IPS-18a (cell line): ENCODE results near the gene MBNL1.

ENCODE experiments used
- H3K27ac ChIP-seq: one replicate; pipeline ENCODE4 v1.5.1; 2013; ENCODE audit warnings: low read length
- H3K27me3 ChIP-seq: one replicate; pipeline ENCODE4 v1.6.1; 2013; ENCODE audit warnings: mild to moderate bottlenecking, low read length; ENCODE audit not compliant: control insufficient read depth, insufficient read depth
- H3K36me3 ChIP-seq: one replicate; pipeline ENCODE4 v1.6.1; 2013; ENCODE audit warnings: low read depth, low read length; ENCODE audit not compliant: control insufficient read depth
- H3K4me1 ChIP-seq: one replicate; pipeline ENCODE4 v1.6.1; 2013; ENCODE audit warnings: low read depth, low read length; ENCODE audit not compliant: control insufficient read depth
- H3K4me3 ChIP-seq: one replicate; pipeline ENCODE4 v1.5.1; 2013; ENCODE audit warnings: low read length
- H3K9ac ChIP-seq: one replicate; pipeline ENCODE4 v1.6.1; 2013; ENCODE audit warnings: mild to moderate bottlenecking, low read length, moderate library complexity
- H3K9me3 ChIP-seq: one replicate; pipeline ENCODE4 v1.6.1; 2013; ENCODE audit warnings: low read depth, low read length; ENCODE audit not compliant: control insufficient read depth

Gene MBNL1

GRCh38 chr3:152254041-152254440 lies 14.7 kb upstream of the MBNL1 start:
- no peaks in the 10 kb centered on the region for H3K4me1 ChIP-seq
- H3K27me3 ChIP-seq: no peaks in the 10 kb centered on the region
- H3K9me3 ChIP-seq: no peaks in the 10 kb centered on the region
- H3K9ac ChIP-seq: no peak overlapping the region
- no peak overlapping the region for H3K4me3 ChIP-seq
- no peak overlapping the region for H3K27ac ChIP-seq
- no peaks in the 10 kb centered on the region for H3K36me3 ChIP-seq

- no peak overlapping the region for H3K27ac ChIP-seq
- H3K4me1 ChIP-seq: no peaks in the 10 kb centered on the region
- H3K27me3 ChIP-seq: no peaks in the 10 kb centered on the region
- H3K36me3 ChIP-seq: no peaks in the 10 kb centered on the region
- H3K9ac ChIP-seq: no peak overlapping the region
- H3K9me3 ChIP-seq: no peaks in the 10 kb centered on the region
- H3K4me3 ChIP-seq: no peak overlapping the region
Measured at GRCh38 chr3:152255290-152255689, 13.4 kb upstream of the MBNL1 start.

GRCh38 chr3:152256851-152257562 lies 11.7 kb upstream of the MBNL1 start:
- Histone ChIP-seq H3K27me3 (no peaks in the 10 kb centered on the region), H3K36me3 (no peaks in the 10 kb centered on the region), H3K4me1 (peaks cover 5% of the 10 kb centered on the region), H3K9ac (no peak overlapping the region), H3K9me3 (no peaks in the 10 kb centered on the region), H3K4me3 (no peak overlapping the region), H3K27ac (no peak overlapping the region)

- Histone ChIP-seq H3K27me3 (no peaks in the 10 kb centered on the region), H3K4me3 (no peak overlapping the region), H3K36me3 (no peaks in the 10 kb centered on the region), H3K9ac (no peak overlapping the region), H3K27ac (no peak overlapping the region), H3K4me1 (peaks cover 5% of the 10 kb centered on the region), H3K9me3 (no peaks in the 10 kb centered on the region)
Measured at GRCh38 chr3:152257563-152258035, 11.1 kb upstream of the MBNL1 start.

DNA sequence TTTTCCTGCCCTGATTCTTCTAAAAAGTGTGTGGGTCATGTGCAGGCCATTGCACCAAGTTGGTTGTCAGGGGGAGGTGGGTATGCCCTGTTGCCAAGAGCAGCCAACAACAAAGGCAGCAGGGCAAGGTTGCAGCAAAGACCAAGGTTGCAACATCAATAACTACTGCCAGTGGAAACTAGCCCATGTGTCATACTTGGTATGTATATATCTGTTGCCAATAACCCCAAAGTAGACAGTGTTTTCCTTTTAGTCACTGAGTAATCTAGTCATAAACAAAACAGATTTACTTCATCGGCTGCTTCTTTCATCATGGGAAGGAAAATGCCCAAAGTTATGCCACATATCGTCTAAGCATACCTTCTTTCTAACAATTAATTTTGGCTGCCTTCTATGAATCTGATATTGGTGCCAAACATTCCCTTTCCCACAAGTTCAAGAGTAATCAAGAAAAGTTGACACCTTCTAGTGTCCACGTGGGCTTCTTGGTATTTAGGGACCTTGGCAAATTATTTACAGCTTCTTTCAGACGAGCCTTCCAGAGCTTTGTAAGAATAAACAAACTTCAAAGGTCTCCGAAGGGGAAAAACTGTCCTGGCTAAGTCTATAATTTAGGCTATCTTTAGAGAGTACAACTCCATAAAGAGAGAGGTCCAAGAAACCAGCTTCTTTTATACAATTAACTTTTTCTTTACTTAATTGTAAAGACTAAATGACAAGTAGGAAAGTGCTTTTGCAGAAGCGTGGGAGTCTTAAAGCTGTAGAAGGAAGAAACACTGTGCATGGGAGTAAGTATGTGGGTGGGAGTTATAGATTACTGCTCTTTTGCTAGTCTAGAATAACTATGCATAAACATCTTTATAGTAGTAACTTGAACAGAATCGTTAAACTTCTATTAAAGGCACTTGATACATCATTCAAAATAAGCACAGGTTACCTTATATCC lies 10.0 kb upstream of the MBNL1 start:
- Histone ChIP-seq H3K27ac (no peak overlapping the region), H3K4me1 (peaks cover 5% of the 10 kb centered on the region), H3K9me3 (no peaks in the 10 kb centered on the region), H3K36me3 (no peaks in the 10 kb centered on the region), H3K27me3 (no peaks in the 10 kb centered on the region), H3K9ac (no peak overlapping the region), H3K4me3 (no peak overlapping the region)

- no peaks in the 10 kb centered on the region for H3K36me3 ChIP-seq
- H3K4me3 ChIP-seq: no peak overlapping the region
- peaks cover 5% of the 10 kb centered on the region for H3K4me1 ChIP-seq
- H3K27ac ChIP-seq: no peak overlapping the region
- no peak overlapping the region for H3K9ac ChIP-seq
- no peaks in the 10 kb centered on the region for H3K9me3 ChIP-seq
- no peaks in the 10 kb centered on the region for H3K27me3 ChIP-seq
Measured at GRCh38 chr3:152259468-152259867, 9.3 kb upstream of the MBNL1 start.

DNA sequence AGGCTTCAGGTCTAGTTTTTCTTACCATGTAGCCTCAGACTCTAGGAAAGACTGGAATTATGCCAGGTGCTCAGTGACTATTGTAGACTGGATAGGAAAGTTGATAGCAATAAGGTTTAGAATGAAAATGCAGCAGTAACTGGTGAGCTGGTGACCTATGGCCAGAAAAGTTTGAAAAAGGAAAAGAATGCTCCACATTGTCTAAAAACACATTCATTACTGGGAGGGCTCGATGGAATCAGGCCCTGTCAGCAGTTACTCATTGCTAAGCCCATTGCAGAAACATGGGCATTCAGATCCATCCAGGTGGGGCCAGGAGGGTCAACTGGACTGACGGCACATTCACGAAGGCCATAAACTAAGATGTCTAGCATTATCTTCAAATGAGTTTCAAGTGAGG lies 8.7 kb upstream of the MBNL1 start:
- H3K9me3 ChIP-seq: no peaks in the 10 kb centered on the region
- H3K27ac ChIP-seq: no peak overlapping the region
- no peaks in the 10 kb centered on the region for H3K36me3 ChIP-seq
- H3K4me1 ChIP-seq: peaks cover 5% of the 10 kb centered on the region
- no peak overlapping the region for H3K4me3 ChIP-seq
- H3K9ac ChIP-seq: no peak overlapping the region
- no peaks in the 10 kb centered on the region for H3K27me3 ChIP-seq

DNA sequence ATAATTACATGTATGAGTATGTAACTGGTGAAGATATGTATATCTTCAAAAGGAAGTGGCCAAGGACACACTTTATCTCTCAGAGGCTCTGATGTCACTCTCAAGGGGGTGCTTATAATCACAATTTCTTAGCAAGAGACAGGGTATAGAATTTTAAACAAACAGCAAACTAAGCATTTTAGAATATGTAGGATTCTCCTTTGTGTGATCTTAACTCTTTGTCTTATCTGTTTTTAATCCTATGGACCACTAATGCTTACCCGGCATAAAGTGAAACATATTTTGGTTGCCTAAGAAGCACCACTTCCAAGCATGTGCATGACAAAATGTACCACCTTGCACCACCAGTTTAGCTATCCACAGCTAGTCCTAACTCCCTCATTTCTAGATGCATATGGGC lies 8.2 kb upstream of the MBNL1 start:
- H3K9ac ChIP-seq: no peak overlapping the region
- no peak overlapping the region for H3K27ac ChIP-seq
- no peak overlapping the region for H3K4me3 ChIP-seq
- no peaks in the 10 kb centered on the region for H3K27me3 ChIP-seq
- H3K9me3 ChIP-seq: no peaks in the 10 kb centered on the region
- H3K36me3 ChIP-seq: no peaks in the 10 kb centered on the region
- peaks cover 5% of the 10 kb centered on the region for H3K4me1 ChIP-seq

- H3K4me1 ChIP-seq: peaks cover 5% of the 10 kb centered on the region
Measured at GRCh38 chr3:152261329-152261728, 7.4 kb upstream of the MBNL1 start.

GRCh38 chr3:152263711-152264110 lies 5.0 kb upstream of the MBNL1 start:
- peaks cover 21% of the 10 kb centered on the region for H3K27me3 ChIP-seq
- H3K36me3 ChIP-seq: no peaks in the 10 kb centered on the region

More at GRCh38 chr3:152261329-152261728, 7.4 kb upstream of the MBNL1 start:
- Histone ChIP-seq H3K27me3 (peaks cover under 1% of the 10 kb centered on the region), H3K36me3 (no peaks in the 10 kb centered on the region), H3K9ac (no peak overlapping the region), H3K9me3 (no peaks in the 10 kb centered on the region), H3K4me3 (no peak overlapping the region), H3K27ac (no peak overlapping the region)

GRCh38 chr3:152264378-152264777 lies 4.4 kb upstream of the MBNL1 start:
- no peak overlapping the region for H3K9ac ChIP-seq
- no peaks in the 10 kb centered on the region for H3K9me3 ChIP-seq
- H3K4me1 ChIP-seq: peaks cover 13% of the 10 kb centered on the region
- H3K27ac ChIP-seq: no peak overlapping the region
- H3K4me3 ChIP-seq: no peak overlapping the region
- peaks cover 21% of the 10 kb centered on the region for H3K27me3 ChIP-seq
- no peaks in the 10 kb centered on the region for H3K36me3 ChIP-seq

More at GRCh38 chr3:152263711-152264110, 5.0 kb upstream of the MBNL1 start:
- no peak overlapping the region for H3K27ac ChIP-seq
- no peak overlapping the region for H3K4me3 ChIP-seq
- peaks cover 13% of the 10 kb centered on the region for H3K4me1 ChIP-seq
- no peak overlapping the region for H3K9ac ChIP-seq
- H3K9me3 ChIP-seq: no peaks in the 10 kb centered on the region
